Activated CD8-positive, alpha-beta memory T cell treated with anti-CD3 and anti-CD28 coated beads for 36 hours (primary cell): ENCODE measurements around the gene SUV39H1. TPM values are rescaled to one million over a fixed set of nuclear protein-coding genes. Genes with fewer than 3 reads are reported as not detected.
"Not testable (repeated sequence)": the region's sequence is repeated elsewhere in the genome, so short reads cannot be mapped to it uniquely, and the experiment has no call there.

Experiments used
- CTCF ChIA-PET: fragments of 350-600 bp; sonication (Branson Sonifier 250); formaldehyde crosslinking; loops from one replicate; lab custom pipeline; 2021; ENCODE audit warnings: antibody characterized with exemption; lab: Charles Lee
- POLR2A ChIA-PET: fragments of 350-600 bp; sonication (Branson Sonifier 250); formaldehyde crosslinking; loops from one replicate; lab custom pipeline; 2021; ENCODE audit warnings: antibody characterized with exemption; lab: Charles Lee
- total RNA-seq, 2 experiments: library from RNA; stranded (reverse); gene quantifications; one replicate each; pipeline ENCODE4 v1.2.3, GENCODE V29; 2021

The SUV39H1 gene
- total RNA-seq, 2 experiments from 2014 or later: 30.8 to 33.1 TPM

GRCh38 chrX:48682795-48683194, 13.7 kb upstream of the SUV39H1 start:
- ChIA-PET POLR2A (interaction anchor here (1.2 to 2.1 kb wide), 2 partner anchors 13 to 54 kb away, joined by 4 read pairs; no protein-coding TSS in a partner anchor), CTCF (interaction anchor here (1.1 to 1.3 kb wide), 2 partner anchors 34 to 255 kb away, joined by 3 to 4 read pairs; no protein-coding TSS in a partner anchor)

- CTCF ChIA-PET: interaction anchor here (1.1 to 1.3 kb wide), 2 partner anchors 35 to 254 kb away, joined by 3 to 4 read pairs; no protein-coding TSS in a partner anchor
Measured at GRCh38 chrX:48683411-48683982, 13.0 kb upstream of the SUV39H1 start, which contains the start of gene WAS. WAS (plus strand) TSS chrX:48683799; CDS start chrX:48683854, 55 bp downstream.

GRCh38 chrX:48684134-48684533, 12.4 kb upstream of the SUV39H1 start:
- POLR2A ChIA-PET: interaction anchor here (1.0 to 2.1 kb wide), 4 partner anchors 8 to 53 kb away, joined by 3 to 4 read pairs (median 4); no protein-coding TSS in a partner anchor
- CTCF ChIA-PET: interaction anchor here (0.7 to 1.3 kb wide), 3 partner anchors 36 to 254 kb away, joined by 3 to 4 read pairs (median 3); no protein-coding TSS in a partner anchor

More at GRCh38 chrX:48683411-48683982, 13.0 kb upstream of the SUV39H1 start, which contains the start of gene WAS:
- POLR2A ChIA-PET: interaction anchor here (1.0 to 2.1 kb wide), 4 partner anchors 9 to 54 kb away, joined by 3 to 4 read pairs (median 4); no protein-coding TSS in a partner anchor

GRCh38 chrX:48685416-48685815, 11.1 kb upstream of the SUV39H1 start:
- POLR2A ChIA-PET: no interaction called here
- CTCF ChIA-PET: no interaction called here

- POLR2A ChIA-PET: no interaction called here
- CTCF ChIA-PET: no interaction called here
Measured at GRCh38 chrX:48688531-48689150, 7.9 kb upstream of the SUV39H1 start.

- ChIA-PET CTCF (no interaction called here), POLR2A (no interaction called here)
Measured at GRCh38 chrX:48689208-48689920, 7.2 kb upstream of the SUV39H1 start.

GRCh38 chrX:48691746-48692145, 4.8 kb upstream of the SUV39H1 start:
- POLR2A ChIA-PET: interaction anchor here (0.8 kb wide), 1 partner anchor 8 kb away, joined by 3 read pairs; the partner anchor contains the start of gene WAS
- CTCF ChIA-PET: not testable (repeated sequence)

GRCh38 chrX:48694776-48695533, 1.6 kb upstream of the SUV39H1 start:
- ChIA-PET POLR2A (interaction anchor here (0.8 kb wide), 1 partner anchor 12 kb away, joined by 4 read pairs; the partner anchor contains the start of gene WAS), CTCF (no interaction called here)

GRCh38 chrX:48695534-48695896, 1.0 kb upstream of the SUV39H1 start:
- CTCF ChIA-PET: no interaction called here
- POLR2A ChIA-PET: interaction anchor here (0.8 kb wide), 1 partner anchor 12 kb away, joined by 4 read pairs; the partner anchor contains the start of gene WAS

- POLR2A ChIA-PET: interaction anchor here (0.6 to 1.4 kb wide), 3 partner anchors 13 to 319 kb away, joined by 3 to 6 read pairs (median 4); partner anchors contain the start of gene WAS
Measured at GRCh38 chrX:48695925-48696300, 621 bp upstream of the SUV39H1 start.

GRCh38 chrX:48696909-48697727, 584 bp downstream of the SUV39H1 start:
- CTCF ChIA-PET: interaction anchor here (1.0 kb wide), 1 partner anchor 49 kb away, joined by 3 read pairs; no protein-coding TSS in a partner anchor
- POLR2A ChIA-PET: interaction anchor here (0.9 to 1.4 kb wide), 3 partner anchors 16 to 40 kb away, joined by 3 to 6 read pairs (median 3); no protein-coding TSS in a partner anchor

More at GRCh38 chrX:48695925-48696300, 621 bp upstream of the SUV39H1 start:
- CTCF ChIA-PET: no interaction called here

GRCh38 chrX:48698306-48698705, 1.8 kb downstream of the SUV39H1 start:
- CTCF ChIA-PET: no interaction called here
- POLR2A ChIA-PET: interaction anchor here (0.9 kb wide), 1 partner anchor 15 kb away, joined by 3 read pairs; no protein-coding TSS in a partner anchor

GRCh38 chrX:48700246-48700645, 3.7 kb downstream of the SUV39H1 start:
- ChIA-PET POLR2A (no interaction called here), CTCF (no interaction called here)

- ChIA-PET CTCF (no interaction called here), POLR2A (no interaction called here)
Measured at GRCh38 chrX:48700951-48701653, 4.6 kb downstream of the SUV39H1 start.

- ChIA-PET CTCF (no interaction called here), POLR2A (interaction anchor here (0.5 kb wide), 1 partner anchor 251 kb away, joined by 16 read pairs; no protein-coding TSS in a partner anchor)
Measured at GRCh38 chrX:48702032-48702431, 5.5 kb downstream of the SUV39H1 start.

- POLR2A ChIA-PET: interaction anchor here (0.5 kb wide), 1 partner anchor 252 kb away, joined by 16 read pairs; no protein-coding TSS in a partner anchor
- CTCF ChIA-PET: no interaction called here
Measured at GRCh38 chrX:48702716-48703115, 6.2 kb downstream of the SUV39H1 start.

- ChIA-PET POLR2A (no interaction called here), CTCF (no interaction called here)
Measured at GRCh38 chrX:48703228-48703627, 6.7 kb downstream of the SUV39H1 start.
